Activated naive CD4-positive, alpha-beta T cell treated with Interleukin-2 at 50 U/mL for 16 hours (primary cell): ENCODE data around the gene CYTIP.
A peak's percentile ranks its signal among the peaks of the same experiment; 100 is the strongest.

Experiments
- DNase-seq: peaks from one replicate; pipeline ENCODE4 v3.0.0-alpha.2; 2020

Gene CYTIP

DNA sequence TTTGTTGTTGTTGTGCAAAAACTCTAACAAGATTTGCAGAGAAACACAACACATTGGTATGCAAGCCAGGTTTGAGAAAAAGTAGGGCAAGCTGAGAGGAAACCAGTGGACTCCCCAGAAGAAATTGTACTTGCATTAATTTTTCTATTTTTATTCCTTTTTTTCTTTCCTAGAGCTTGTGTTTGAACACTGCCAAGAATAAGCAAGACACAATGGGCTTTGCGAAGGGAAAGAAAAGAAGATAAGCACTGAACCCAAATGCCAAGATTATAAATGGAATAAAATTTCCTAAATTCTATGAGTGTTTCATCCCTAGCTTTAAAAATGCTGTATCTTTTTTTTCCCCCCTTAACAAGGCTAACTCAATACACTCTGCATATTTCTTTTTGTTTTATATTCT, 17.0 kb upstream of the CYTIP start:
- no peak for DNase-seq

DNA sequence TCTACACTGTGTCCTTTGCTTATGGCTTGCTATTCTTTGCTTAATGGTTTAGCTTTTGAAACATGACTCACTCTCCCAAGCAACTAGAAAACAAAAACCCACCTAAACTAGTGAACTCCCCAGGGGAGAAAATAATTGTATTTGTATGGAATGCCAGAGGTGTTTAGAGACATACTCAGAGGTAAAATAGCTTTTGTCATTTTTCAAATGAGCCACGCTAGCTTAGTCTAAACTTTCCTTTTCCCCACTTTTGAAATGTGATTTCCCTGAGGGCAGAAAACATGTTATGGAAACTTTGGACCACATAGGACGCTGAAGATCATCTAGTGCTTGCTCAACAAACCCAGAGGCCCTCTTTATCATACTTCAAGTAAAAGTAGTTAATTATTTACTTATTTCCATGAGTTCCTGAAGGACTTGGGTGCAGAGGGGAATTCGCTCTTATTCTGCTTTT, 16.5 kb upstream of the CYTIP start:
- no peak for DNase-seq

DNA sequence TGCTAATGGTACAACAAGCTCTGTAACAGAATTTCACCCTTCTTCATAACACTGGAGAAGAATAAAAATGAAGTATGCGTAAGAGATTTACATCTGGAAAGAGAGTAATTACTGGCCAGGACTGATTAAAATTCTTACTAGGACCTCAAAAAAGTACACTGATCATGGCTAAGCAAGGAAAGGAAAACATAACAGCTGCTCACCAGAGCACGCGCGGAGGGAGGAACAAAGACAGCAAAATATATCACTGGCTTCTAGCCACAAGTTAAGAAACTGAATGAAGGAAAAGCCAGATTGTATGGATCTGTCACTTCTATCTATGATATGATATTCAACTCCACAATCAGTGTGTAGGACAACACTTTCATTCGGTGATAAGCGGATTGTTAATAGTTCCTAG, 15.6 kb upstream of the CYTIP start:
- no peak for DNase-seq

DNA sequence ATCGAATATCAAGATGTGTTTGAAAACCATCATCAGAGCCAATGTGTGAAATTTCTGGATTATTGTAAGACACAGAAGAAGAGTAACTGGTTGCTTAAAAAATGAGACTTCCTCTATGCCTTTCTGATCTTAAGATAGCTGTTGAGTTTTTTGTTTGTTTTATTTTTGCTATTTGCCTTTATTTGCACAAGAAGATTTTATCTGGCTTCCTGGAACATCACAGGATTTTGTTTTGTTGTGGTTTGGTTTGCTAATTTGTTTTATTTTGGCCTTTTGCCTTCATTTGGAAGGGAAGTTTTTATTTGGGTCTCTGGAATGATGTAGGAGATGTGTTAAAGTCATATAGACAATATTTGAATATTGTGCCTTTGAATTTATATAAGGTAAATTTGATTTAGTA, 3.9 kb upstream of the CYTIP start:
- no peak for DNase-seq

DNA sequence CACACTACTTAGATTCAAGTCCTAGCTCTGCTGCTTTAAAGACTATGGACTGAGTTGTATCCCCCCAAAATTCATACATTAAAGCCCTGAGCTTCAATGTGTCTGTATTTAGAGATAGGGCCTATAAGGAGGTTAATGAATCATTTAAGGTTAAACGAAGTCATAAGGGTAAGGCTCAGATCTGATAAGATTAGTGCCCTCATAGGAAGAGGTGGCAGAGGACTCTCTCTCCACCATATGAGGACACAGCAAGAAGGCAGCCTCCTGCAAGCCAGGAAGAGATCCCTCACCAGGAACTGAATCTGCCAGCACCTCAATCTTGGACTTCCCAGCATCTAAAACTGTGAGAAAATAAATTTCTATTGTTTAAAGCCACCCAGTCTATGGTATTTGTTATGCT, 3.1 kb upstream of the CYTIP start:
- DNase-seq = no peak

DNA sequence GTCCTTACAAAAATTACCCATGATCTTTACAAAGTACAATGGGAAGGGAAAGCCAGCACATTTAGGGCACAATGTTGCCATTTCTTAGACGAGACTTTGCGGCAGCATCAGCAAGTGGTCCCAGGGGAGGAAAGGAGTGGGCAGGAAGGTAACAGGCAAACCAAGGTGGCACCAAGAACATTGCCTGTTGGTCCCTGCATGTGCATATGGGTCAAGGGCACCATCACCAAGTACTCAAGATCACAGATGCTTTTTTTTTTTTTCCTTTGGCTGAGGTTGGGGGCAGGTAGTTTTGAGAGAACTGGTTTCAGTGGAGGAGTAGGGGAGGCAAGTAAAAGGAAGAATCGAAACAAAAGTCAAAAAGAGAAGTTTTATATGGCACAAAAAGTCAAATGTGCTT, 752 bp upstream of the CYTIP start:
- DNase-seq = peak; percentile 40

DNA sequence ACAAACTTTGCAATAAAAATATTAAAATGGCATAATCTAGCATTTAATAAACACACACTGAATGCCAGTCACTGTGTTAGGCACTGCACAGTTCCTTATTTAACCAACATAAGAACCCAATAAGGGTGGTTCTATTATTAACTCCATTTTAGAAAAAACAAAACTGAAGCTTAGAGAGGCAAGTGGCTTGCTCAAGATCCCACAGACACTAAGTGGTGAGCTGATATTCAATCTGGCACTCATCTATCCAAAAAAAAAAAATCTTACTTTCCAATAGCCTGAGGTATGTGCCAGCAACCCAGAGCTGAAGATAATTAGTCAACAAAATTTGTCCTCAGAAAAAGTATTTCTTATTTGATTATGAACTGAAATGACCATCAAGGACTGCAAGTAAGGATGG, 799 bp downstream of the CYTIP start:
- no peak for DNase-seq

DNA sequence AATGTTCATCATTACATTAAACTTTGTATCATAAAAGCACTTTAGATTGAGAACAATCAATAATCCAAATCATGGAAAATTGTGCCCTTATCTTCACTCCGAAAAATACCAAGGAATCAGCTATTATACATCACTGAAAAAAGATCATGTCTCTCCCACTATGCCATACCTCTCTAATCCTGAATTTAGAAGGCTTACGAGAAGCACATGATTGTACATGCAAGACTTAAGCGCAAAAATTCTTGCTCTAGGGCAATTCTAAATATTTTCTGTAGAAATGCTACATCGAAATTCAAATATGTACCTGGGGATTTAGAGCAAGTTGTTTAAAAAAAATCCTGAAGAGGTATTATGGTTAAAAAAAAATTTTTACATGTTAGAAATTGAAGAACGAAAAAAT, 1.3 kb downstream of the CYTIP start:
- DNase-seq = no peak

DNA sequence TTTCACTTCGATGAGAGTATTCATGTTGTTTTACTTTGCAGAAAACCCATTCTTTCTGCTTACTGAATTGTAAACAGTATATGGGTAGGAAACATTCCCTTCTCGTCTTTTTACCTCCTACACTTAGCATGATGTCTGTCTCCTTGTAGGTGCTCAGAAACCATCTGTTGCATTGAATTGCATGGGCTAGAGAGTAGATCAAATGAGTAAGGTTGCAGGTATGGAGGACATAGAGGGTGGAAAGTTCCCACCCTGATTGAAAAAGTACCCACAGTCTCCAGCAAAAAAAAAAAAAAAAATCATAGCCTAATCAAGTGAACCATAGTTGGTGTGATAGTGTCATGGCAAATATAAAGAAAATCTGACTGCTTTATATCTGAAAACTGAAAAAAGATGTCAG, 1.7 kb downstream of the CYTIP start:
- no peak for DNase-seq

DNA sequence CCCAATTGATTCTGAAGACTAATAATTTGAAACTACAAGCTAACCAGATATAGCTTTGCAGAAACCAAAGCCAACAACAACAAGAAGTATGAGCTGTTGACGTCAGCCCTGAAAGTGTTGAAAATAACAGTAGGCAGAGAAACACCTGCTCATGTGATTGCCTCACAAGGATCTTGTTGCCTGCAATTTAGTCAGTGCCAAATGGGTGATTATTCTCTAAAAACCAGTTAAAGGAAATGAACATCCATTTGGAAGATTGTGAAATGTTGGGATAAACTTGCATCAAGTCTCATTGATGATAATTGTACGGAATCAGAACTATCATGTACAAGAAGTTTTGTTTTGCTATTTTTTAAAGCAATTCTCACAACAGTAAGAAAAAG, 2.8 kb downstream of the CYTIP start:
- DNase-seq = no peak

DNA sequence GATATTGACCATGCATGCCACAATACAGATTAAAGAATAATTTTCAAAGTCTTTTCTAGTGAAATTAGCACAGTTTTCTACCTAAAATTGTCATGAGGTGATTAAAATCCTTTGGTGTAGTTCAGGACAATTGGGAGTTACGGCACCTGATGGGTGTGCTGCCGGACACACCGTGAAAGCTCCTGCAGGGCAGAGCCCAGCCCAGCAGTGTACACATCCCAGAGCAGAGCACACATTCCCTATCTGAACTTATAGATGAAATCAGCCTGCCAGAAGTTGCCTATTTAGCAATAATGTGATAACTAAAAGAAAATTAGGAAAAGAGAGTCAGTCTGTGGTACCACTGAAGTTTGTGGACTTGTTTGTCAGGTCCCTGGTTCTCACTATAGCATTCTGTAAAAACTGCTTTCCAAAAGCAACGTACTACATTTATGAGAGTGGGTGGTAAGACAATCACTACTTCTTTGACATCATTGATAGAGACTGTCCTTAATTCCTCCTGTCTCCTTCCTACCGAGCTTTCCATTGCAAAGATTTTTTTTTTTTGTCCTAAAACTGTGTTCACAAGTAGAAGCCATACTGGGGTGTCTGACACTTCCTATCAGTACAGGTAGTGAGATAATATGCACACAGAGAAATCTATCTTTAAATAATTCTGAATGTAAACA, 3.4 kb downstream of the CYTIP start:
- no peak for DNase-seq

DNA sequence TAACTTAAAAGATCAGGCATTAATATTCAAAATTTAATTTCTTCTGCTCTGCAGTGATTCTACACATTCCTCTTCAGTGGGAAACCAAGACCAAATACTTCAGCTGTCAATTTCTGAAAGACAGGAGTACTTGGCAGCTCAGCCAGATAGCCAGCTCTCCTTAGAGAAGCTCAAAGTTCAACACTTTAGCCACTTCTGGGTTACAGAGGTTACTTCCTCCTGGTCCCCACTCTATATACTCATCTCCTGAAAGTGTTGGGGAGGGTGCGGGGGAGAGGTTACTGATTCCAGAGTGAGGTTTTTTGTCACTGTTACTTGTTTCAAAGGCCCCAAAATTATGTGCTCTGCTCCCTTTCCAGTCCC, 4.1 kb downstream of the CYTIP start:
- DNase-seq = peak; percentile 71

DNA sequence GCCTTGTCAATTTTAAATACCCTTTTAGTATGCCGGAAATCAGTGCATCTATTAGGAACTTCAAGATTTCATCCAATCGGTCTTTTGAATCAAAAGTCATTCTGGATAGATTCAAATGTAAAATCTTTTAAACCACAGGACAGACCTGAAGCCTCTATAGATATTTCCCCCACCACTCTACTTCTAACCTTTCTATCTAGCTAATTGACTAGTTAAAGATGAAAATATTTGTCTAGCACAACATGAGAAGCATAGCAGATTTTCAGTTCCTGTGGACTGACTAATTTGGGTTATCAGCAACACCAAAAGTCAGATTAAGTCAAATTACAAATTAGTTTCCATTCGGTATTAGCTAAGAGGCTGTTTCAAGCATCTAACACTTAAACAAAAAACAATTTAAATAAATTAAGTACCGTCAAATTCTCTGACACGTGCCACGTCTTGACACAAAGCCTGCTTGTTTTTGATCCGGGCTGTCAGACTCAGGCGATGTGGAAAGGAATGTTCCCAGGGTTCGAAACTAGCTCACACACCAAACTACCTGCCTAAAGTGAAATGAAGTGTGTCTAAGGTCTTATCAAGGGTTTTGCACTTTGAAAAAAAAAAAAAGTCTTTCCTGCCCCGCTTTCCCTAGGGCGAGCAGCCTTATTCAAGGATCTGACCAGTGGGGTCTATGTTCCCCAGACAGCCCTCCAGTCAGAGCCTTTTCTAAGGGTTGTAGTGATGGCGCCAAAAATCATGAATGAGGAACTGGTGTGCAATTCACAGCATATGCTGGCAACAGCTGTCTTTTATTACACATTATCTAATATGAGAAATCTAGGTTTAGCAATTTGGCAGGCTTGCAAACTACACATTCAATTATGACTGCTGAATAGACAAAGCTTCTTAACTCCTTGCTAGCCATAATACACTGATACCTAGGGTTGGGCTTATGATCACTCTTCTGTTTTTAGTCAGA, 4.7 kb downstream of the CYTIP start:
- no peak for DNase-seq

DNA sequence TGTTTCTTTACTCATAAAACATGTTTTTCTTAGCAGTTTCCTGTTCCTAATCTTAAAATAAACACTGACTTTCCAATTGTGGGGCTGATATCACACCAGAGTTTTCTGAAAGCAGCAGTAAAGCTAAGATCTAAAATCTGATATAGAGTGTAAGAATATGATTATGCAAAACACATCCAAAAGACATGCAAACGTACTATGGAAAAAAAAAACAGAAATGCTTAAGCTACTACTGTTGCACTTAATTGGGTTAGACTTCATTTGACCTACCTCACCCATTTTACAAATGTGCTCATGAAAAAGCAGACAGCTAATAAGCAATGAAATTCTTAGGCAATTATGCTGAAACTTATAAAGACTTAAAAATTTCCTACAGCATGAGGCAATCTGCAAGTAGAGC, 10.5 kb downstream of the CYTIP start:
- DNase-seq = no peak

DNA sequence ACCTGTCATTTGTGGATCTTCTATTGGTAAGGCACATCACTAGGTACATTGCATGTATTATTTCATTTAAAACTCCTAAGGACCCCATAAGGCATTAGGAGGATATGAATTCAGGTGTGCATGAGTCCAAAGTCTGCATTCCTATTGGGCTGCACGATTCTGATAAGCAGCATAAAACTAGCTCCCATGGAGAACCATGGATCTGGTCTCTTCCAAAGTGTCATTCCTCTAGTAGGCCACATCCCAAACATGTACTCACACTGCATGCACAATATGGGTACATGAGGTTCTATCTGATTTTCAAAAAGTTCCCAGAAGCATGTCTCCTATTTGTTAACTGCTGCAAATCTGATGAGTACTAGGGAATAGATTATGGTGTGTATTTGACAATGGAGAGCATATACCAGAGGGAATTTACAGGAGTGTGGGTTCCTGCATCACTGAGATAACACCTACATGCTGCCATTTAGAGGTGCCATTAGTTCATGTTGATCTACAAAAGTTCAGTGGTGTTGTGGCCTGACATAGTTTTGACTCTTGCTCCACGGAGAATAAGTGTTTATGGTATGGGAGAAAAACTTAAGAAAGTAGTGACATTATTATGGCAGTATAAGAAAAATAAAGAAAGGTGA, 11.3 kb downstream of the CYTIP start:
- no peak for DNase-seq

DNA sequence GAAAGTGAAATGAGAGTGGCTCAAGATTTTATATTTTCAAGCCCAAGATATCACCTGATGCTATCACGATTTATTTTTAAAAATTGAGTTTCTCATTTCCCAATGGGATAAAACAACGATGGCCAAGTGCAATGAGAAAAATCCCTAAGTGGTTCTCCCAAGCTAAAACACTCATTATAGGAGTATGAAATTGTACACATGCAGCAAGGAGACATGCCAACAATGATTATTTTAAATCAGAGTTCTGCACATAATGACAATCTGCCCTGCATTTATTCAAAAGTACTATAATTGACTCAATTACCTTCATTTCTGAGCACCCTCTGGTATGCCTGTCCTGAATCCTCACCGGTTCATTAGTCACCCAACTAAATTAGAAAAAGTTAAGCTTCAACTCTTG, 12.7 kb downstream of the CYTIP start:
- DNase-seq = no peak

DNA sequence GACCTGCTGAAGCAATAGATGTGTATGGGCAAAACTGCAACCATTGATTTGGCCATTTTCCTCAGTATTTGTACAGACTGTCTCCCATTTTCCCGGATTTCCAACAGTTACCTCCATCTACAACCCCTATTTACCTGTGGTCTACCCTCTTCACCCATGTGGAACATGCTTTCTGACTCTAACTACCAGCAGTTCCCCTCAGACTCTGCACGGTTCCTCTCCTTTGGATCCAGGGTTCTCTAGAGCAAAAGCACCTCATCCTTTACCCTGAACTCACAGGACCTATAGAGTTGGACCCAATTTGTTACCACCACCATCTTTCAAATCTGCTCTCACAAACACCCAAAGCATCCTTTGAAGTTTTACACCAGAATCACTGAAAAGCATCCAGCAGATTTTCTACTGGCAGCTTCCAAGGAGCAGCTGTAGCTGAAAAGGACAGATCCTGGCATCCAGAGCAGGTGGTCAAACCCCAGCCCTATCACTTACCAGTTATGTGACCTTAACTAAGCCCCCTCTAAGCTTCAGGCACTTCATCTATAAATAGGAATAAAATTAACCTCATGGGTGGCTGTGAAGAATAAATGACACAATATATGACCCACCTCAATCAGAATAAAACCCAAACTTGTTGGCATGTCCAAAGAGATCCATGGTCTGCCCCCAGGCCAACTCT, 15.3 kb downstream of the CYTIP start:
- no peak for DNase-seq

DNA sequence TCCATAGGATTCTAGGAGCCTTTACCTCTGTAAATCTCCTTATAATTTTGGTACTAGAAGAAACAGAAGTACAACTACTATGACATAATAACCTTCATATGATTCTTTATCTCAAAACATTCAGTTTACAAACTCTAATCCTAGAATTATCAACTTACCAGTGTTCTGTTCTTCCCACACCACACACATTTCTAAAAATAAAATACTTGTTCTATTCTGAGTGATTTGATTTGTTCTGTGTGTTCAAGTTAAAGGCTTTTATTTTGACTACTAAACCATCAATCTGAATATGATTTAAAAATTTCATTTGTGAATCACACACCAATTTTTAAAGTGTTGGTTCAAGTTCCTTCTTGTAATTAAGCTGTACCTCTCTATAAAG, 16.0 kb downstream of the CYTIP start:
- no peak for DNase-seq

DNA sequence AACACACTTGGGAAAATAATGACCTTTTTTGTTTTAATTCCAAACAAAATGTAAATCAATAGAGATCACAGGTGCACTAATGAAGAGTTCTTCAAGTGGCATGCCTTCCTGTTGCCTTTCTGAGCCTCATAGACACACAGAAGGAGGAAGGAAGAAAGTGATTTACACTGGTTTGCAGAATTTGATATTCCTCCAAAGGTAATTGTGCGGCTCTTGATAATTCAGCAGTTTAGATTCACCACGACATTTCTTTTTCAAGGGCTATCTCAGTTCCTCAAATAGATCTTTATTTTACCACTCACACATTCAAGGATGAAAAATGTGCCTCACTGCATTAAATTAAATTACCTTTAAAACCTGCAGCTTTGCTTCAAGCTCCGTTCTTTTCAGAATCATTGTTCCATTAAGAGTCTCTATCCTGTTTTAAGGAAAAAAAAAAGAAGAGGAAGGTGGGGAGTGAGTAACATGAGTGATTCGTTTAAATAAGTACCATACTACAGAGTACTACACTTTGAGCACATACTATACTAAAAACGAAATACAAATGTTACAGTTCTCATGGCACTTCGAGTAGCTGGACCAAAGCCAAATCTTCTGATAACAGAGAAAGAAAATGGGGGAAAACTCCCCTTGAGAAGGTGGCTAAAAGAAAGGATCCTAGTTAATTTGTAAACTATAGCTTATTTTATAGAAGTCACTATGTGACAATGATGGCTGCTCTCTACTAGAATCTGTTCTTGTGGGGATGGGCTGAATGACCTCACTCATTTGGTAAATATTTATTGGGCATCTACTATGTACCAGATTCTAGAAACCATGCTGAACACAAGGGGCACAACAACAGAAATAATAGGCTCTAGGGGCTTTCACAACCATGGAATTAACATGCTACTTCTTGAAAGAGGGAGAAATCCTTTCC, 16.6 kb downstream of the CYTIP start:
- no peak for DNase-seq

DNA sequence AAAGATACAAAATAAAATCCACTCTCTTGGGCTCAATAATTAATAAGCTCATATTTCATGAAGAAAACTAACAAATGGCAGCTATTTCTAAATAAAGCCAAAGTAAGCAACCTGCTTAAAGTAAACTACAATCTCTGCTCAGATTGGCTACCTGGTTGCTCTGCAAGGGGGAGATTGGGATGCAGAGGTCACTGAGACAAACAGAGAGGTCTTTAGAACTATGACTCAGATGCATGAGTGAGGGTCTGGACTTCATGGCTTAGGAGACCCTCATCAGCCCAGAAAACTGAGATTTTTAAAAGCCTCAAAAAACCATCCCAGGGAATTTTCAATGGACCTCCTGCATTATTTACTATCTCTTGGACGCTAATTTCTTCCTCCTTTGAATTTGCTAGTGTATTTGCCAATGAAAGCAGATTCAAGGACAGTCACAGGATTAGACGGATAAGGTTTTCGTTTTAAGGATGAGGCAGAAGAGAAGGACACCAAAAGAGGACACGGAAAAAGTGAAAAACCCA, 17.4 kb downstream of the CYTIP start:
- no peak for DNase-seq

DNA sequence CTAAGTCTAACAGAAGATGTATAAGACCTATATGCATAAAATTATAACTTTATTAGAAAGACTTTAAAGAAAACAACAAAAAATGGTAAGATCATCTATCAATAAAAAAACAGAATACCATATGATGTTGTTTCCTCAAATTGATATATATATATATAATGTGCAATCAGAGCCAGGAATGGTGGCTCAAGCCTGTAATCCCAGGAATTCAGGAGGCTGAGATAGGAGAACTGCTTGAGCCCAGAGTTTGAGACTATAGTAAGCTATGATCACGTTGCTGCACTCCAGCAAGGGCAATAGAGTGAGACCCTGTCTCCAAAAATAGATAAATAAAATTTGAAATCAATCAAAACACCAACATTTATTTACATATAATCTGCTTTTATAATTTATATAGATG, 19.5 kb downstream of the CYTIP start:
- no peak for DNase-seq

DNA sequence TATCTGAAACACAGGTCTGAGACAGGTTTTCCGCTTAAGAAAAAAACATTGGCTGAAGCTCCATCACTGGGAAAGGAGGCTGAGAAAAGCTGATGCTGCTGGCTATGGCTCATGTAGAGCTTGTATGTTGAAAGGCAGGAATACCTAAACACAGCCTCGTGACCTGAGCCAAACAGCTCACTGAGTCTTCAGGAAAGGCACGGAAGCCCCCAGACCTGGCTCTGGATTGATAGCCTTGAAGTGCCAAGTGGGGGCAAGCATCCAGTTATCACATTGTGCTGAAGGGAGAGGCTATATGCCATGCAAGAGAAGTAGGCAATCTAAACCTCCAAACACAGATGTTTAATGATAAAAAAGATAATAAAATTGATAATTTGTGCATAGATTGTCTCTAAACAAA, 21.9 kb downstream of the CYTIP start:
- no peak for DNase-seq
